ENCODE data around the gene SMPX.
A peak's percentile ranks its signal among the peaks of the same experiment; 100 is the strongest.

Gene SMPX

DNA sequence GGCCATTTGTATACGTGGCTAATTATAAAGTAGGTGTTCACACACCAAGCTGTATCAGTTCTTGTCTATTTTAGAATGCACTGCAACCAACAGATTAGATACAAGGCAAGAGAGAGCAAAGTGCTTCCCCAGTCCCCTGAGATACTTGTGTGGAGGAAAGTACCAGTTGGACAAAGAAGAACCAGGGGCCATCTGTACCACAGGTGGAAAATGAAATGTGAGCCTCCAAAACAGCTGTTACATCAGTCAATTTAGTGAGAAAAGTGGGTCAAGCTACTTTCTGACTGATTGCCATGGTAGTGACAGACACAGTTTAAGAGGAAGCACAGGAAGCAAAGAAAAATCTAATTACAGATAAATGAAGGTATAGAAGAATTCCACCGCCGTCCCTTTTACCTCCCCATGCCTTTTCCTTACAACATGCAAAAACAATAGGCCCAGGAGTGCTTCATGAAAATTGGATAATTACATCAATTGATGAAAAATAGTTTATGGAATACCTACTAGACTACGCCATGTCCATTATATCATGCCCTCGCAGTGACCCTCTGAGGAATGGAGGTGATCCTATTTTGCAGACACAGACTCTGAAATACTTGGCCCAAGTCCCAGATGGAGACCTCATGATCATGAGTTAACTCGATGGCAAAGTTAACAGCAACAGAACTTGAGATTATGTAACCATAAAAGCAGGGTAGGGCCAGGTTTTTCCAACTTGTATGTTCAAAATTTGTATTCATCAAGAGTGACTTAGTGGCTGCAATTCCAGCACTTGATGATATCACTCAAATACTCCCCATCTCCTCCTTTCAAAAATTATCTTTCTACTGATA, 15.8 kb downstream of the SMPX start:
- peak; percentile 22 for DNase-seq

GRCh38 chrX:21741364-21741763, 16.6 kb downstream of the SMPX start:
- no peak for DNase-seq

GRCh38 chrX:21740329-21741274, 17.3 kb downstream of the SMPX start:
- peak; percentile 74 for DNase-seq

GRCh38 chrX:21738950-21739287, 19.0 kb downstream of the SMPX start:
- no peak for DNase-seq

DNA sequence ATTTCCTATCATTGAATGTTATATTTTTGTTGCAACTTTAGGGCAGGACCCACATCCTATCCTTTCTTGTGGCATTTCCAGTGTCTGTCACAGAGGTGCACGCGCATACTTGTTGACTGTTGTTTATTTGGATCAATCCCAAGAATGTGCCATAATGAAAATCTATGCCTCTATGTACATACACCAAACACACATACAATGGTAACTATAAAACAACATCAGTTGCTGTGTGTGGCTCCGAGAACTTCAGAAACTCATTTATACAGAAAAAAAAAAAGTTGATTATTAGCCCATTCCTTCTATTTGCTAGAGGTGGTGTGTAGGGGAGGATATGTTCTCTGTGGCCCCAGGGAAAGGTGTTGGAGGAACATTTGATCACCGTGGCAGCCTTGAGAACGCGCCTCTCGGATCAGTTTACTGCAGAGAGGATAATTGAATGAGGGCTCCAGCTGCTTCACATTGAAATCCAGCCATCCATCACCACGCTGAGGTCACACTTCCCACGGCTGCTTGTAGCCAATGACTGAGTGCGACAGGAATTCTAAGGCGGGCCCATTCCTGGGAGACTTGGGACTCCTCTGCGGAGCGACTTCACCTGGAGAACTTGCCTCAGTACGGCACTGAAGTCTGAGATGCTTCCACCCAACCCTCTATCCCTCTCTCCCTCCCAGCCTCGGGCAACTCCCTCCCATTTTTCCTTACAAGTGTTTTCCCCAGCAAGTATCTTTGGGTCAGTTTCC, 19.5 kb downstream of the SMPX start:
- DNase-seq: peak; percentile 84

DNA sequence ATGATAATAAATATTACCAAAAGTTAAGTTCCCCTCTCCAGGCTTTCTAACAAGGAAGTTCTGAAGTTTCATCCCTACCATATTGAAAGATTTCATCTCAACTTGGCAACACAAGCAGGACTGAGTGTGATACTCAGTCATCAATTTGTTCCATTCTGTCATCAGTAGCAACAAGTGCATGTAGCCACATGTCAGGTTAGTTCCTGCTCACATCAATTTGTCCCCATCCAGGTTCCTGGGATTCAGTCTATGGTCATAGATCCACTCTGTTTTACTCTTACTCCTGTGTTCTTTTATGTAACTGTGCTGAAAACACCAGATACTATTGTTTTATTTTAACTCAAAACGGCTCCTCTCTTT, 22.2 kb downstream of the SMPX start:
- DNase-seq: no peak

DNA sequence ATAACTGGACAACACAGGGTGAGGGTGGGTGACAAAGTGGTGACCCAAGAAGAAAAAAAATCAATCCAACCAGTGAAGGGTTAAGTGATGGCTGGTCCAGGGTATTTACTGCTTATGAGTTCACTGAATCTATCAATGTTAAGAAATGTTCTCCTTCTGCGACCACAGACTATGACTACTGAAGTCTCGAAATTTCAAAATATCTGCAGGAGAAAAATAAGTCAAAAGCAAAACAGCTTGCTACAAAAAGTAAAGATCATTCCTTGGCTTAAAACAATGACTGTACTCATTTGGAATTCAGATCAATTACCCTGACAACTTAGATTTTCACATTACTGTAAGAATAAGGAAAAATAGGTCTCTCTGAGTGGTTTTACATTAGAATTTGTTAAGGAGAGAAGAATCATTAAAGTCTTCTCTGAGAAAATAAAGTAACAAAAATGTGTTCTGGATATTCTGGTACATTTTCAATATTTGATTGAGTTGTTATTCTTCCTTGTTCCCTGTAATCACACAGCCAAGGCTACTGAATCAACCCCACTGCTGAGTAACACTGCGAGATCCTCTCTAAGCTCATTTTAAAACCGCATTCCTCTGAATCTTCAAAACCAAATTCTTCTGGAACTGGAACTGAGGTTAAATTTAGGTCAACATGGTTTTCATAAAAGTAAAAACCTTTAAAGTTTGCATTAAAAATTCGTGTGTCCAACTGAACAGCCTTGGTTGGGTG, 22.7 kb downstream of the SMPX start:
- no peak for DNase-seq

- DNase-seq: peak; percentile 84
These were observed 23.7 kb downstream of the SMPX start for GRCh38 chrX:21734175-21734574.

DNA sequence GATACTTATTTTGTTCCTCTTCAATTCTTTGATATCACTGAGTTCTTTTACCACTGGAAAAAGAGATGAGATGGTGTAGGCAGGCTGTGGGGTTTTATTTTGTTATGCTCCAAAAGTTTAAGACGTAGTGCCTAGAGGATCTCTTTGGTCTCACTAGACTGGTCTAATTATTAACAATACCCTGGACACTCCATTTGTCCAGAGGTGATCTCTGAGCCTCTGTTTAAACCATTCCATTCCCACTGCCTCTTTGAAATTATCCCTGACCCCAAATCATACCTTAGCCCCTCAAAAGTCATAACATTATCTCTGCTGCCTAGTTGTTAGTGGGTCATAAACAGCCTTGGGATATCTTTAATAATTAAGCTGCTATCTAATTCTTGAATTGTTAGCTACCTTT, 24.2 kb downstream of the SMPX start:
- DNase-seq: no peak

DNA sequence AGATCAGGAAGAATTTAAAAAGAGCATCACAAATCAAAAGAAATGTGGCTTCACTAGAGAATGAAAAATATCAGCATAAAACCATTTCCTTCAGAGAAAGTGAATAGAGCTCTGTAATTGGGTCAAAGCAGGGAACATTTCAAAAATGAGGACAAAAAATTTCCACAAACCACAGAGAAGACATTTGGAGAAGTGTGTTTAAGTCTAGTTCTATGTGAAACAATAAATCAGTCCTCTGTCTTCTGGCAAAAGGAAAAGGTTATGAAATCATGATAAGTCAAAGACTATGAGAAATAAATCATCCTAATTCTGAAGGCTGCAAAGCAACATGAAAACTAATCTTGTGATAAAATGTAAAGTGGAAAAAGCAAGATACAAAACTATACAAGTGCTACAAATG, 27.9 kb downstream of the SMPX start:
- no peak for DNase-seq

DNA sequence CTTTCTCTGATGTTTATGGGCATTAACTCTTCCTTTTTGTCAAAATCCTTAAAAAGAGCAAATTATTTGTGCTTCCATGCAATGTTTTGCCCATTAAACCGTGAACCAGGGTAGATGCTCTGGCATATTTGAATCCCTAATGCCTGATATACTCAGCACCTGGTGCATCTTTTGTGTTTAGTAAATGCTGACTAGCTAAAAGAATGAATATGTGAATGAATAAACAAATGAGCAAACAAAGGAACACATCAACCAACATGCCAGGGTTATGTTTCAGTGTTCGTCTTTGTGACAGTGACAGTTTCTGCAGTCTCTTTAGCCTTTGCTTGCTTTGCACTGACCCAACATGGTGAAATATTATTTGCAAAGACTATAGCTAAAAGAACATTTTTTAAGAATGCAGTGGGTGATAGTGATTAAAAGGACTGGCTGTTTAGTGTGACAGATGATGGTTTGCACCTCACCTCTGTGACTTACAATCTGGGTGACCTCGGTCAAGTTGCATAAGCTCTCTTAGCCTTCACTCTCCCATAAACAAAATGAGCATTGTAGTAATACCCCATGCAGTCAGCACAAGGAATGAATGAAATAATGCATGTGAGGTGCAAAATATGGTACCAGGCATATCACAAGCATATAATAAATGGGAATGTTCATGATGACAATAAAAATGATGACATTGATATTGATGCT, 29.5 kb downstream of the SMPX start:
- DNase-seq: peak; percentile 0

DNA sequence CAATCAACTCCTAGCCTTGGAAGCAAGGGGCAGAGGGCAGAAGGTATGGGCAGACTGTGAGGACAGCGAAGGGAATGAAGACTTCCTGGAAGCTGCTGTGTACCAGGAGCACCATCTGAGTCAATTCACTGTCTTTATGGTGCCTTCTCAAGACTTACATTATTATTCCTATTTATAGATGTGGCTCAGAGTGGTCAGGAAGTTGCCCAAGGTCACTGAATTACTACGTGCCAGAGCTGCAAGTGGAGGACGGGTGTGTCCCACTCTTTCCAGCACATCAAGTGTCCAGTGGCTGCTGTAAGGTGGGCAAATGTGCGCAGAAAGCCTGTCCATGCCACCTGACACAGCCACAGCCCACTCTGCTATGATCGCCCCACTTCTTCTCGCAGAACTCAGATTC, 32.0 kb downstream of the SMPX start:
- DNase-seq: no peak

- peak; percentile 57 for DNase-seq
These were observed 32.4 kb downstream of the SMPX start for GRCh38 chrX:21725496-21725895.

DNA sequence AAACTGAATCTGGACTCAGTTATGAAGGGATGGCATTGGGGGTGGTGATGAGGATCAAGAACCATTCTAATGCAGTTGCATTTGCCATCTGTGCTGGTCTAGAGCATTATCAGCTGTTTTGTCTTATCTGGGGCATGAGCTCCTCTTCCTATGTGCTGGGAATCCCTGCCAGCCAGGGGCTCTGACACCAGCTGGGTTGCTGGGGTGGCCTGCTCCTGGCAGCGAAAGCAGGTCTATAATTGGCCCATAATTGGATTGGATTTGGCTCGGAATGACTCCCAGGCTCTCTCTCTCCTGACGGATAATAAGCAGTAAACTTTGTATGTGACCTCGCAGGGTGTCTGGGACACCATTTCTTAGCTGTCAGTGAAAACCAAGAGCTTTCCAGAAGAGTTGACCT, 34.1 kb downstream of the SMPX start:
- DNase-seq: peak; percentile 3

DNA sequence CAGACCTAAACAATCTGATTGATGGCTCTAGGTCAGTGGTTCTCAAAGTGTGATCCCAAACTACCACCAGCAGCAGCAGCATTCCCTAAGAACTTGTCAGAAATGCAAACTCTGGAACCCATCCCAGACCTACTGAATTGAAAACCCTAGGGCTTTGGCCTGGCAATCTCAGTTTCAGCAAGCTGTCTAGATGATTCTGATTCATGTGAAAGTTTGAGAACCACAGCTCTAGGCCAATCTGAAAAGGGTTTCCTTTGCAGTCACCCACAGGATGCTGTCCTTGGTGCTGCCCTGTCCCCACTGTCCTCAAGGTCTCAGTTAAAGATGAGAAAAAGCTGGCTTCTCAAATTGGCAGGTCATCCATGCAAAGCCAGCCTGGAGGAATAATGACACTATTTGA, 34.8 kb downstream of the SMPX start:
- DNase-seq: no peak

GRCh38 chrX:21721195-21721594, 36.7 kb downstream of the SMPX start:
- no peak for DNase-seq

DNA sequence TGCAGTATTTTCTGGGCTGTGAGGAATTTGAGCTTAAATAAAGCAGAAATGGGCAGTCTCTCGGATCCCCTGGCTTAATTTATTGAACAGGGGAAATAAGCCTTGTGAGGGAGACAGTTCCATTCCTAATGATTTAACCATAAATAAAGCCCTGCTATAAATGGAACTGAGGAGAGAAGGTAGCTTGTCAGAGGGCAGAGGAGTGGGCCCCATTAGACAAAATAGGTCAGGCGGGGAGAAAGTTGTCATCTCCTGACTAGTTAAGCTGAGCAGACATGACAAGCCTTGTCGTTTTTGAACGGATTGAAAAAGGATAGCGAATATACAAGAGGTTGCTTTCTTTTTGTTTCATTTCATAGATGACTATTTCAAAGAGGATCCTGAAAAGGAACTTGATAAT, 39.3 kb downstream of the SMPX start:
- DNase-seq: no peak

GRCh38 chrX:21717802-21718201, 40.1 kb downstream of the SMPX start:
- DNase-seq: no peak

- DNase-seq: no peak
These were observed 42.1 kb downstream of the SMPX start for GRCh38 chrX:21715825-21716224.

GRCh38 chrX:21715337-21715736, 42.6 kb downstream of the SMPX start:
- DNase-seq: no peak

- DNase-seq: no peak
These were observed 46.1 kb downstream of the SMPX start for GRCh38 chrX:21711848-21712197.

- no peak for DNase-seq
These were observed 46.6 kb downstream of the SMPX start for GRCh38 chrX:21711129-21711847.
